Activated CD4-positive, alpha-beta memory T cell treated with anti-CD3 and anti-CD28 coated beads for 36 hours (primary cell): Measurements from ENCODE around the gene KRT74. TPM values are rescaled to one million over a fixed set of nuclear protein-coding genes. Genes with fewer than 3 reads are reported as not detected.

Experiments
- total RNA-seq, 2 experiments: library from RNA; stranded (reverse); gene quantifications; one replicate each; pipeline ENCODE4 v1.2.3, GENCODE V29; 2021

Gene KRT74
- total RNA-seq, 2 experiments from 2014 or later: not detected

Other genes starting within 250 kb of the KRT74 start
- gene KRT85, start 206.4 kb downstream of the KRT74 start, total RNA-seq: not detected
- gene KRT84, start 188.2 kb downstream of the KRT74 start, total RNA-seq: not detected
- gene KRT82, start 167.5 kb downstream of the KRT74 start, total RNA-seq: not detected
- not detected for gene KRT75, start 139.5 kb downstream of the KRT74 start, total RNA-seq
- not detected for gene KRT6B, start 121.7 kb downstream of the KRT74 start, total RNA-seq
- gene KRT6C, start 100.0 kb downstream of the KRT74 start, total RNA-seq: not detected
- not detected for gene KRT6A, start 80.6 kb downstream of the KRT74 start, total RNA-seq
- gene KRT5, start 53.4 kb downstream of the KRT74 start, total RNA-seq: not detected
- gene KRT71, start 20.7 kb downstream of the KRT74 start, total RNA-seq: not detected
- under 1 TPM in 1 of 2 experiments, not detected in 1; 0.17 TPM for gene KRT72, start 27.6 kb upstream of the KRT74 start, total RNA-seq
- under 1 TPM in 1 of 2 experiments, not detected in 1; 0.19 TPM for gene KRT73, start 44.7 kb upstream of the KRT74 start, total RNA-seq
- gene KRT2, start 78.4 kb upstream of the KRT74 start, total RNA-seq: not detected
- gene KRT1, start 106.6 kb upstream of the KRT74 start, total RNA-seq: not detected
- not detected for gene KRT77, start 129.7 kb upstream of the KRT74 start, total RNA-seq
- gene KRT76, start 203.5 kb upstream of the KRT74 start, total RNA-seq: not detected
- not detected for gene KRT3, start 222.3 kb upstream of the KRT74 start, total RNA-seq
- not detected for gene KRT4, start 240.3 kb upstream of the KRT74 start, total RNA-seq